Liver (tissue), 9 donors: ENCODE results near the gene NUDT6. TPM values are rescaled to one million over a fixed set of nuclear protein-coding genes. Genes with fewer than 3 reads are reported as not detected.
A peak's percentile ranks its signal among the peaks of the same experiment; 100 is the strongest.

ENCODE experiments used
- DNase-seq: peaks from one replicate; pipeline ENCODE4 v3.0.0-alpha.2; 2017; ENCODE audit warnings: low spot score
- H3K27ac ChIP-seq, 2 donors: one replicate each; pipeline ENCODE4 v1.7.0; 2013; ENCODE audit warnings: inconsistent platforms in 2 of 2, low read length in 2 of 2, control low read depth in 1 of 2, low read depth in 1 of 2, mild to moderate bottlenecking in 1 of 2
- H3K27me3 ChIP-seq, 4 donors: one replicate each; pipeline versions ENCODE4 v1.6.1 to v1.7.0; 2013; ENCODE audit warnings: low read length in 3 of 4, inconsistent platforms in 1 of 4, mild to moderate bottlenecking in 1 of 4, moderate library complexity in 1 of 4; ENCODE audit not compliant: control insufficient read depth in 4 of 4, insufficient read depth in 4 of 4
- H3K36me3 ChIP-seq, 4 donors: one replicate each; pipeline versions ENCODE4 v1.6.1 to v1.7.0; 2013; ENCODE audit warnings: low read length in 3 of 4, mild to moderate bottlenecking in 3 of 4, low read depth in 1 of 4, moderate library complexity in 1 of 4; ENCODE audit not compliant: control insufficient read depth in 4 of 4, insufficient read depth in 3 of 4
- H3K4me1 ChIP-seq, 4 donors: one replicate each; pipeline versions ENCODE4 v1.6.1 to v1.7.0; 2013; ENCODE audit warnings: low read length in 3 of 4, mild to moderate bottlenecking in 3 of 4, moderate library complexity in 1 of 4; ENCODE audit not compliant: control insufficient read depth in 4 of 4, insufficient read depth in 4 of 4
- H3K4me3 ChIP-seq, 3 donors: one replicate each; pipeline versions ENCODE4 v1.6.1 to v1.7.0; 2013; ENCODE audit warnings: low read length in 3 of 3, control low read depth in 1 of 3, low read depth in 1 of 3, mild to moderate bottlenecking in 1 of 3
- H3K9ac ChIP-seq, 2 donors: one replicate each; pipeline ENCODE4 v1.7.0; 2013; ENCODE audit warnings: low read length in 2 of 2, mild to moderate bottlenecking in 2 of 2, moderate library complexity in 2 of 2, control low read depth in 1 of 2, low read depth in 1 of 2
- H3K9me3 ChIP-seq, 4 donors: one replicate each; pipeline versions ENCODE4 v1.6.1 to v1.7.0; 2013; ENCODE audit warnings: low read length in 3 of 4; ENCODE audit not compliant: control insufficient read depth in 4 of 4
- CTCF ChIP-seq: fragments of 150-350 bp; IDR thresholded peaks from 2 replicates; pipeline ENCODE4 v1.5.1; 2017; ENCODE audit warnings: improper control_type of control experiment, low read depth, low read length; ENCODE audit not compliant: missing input control
- EGR1 ChIP-seq, 2 donors: IDR thresholded peaks; 2 replicates each; pipeline ENCODE4 v1.6.1; 2016 to 2018; ENCODE audit warnings: antibody characterized with exemption in 2 of 2, low read depth in 2 of 2
- FOXA1 ChIP-seq: IDR thresholded peaks from 2 replicates; pipeline ENCODE4 v1.6.1; 2016; ENCODE audit warnings: antibody characterized with exemption
- HNF4A ChIP-seq, 2 donors: conservative IDR thresholded peaks; 2 replicates each; pipeline ENCODE4 v1.6.1; 2016; ENCODE audit warnings: antibody characterized with exemption in 2 of 2, mild to moderate bottlenecking in 2 of 2
- HNF4G ChIP-seq: IDR thresholded peaks from 2 replicates; pipeline ENCODE4 v1.6.1; 2016; ENCODE audit warnings: antibody characterized with exemption
- JUND ChIP-seq, 2 donors: IDR thresholded peaks; 2 replicates each; pipeline ENCODE4 v1.6.1; 2016; ENCODE audit warnings: antibody characterized with exemption in 2 of 2
- RAD21 ChIP-seq, 2 donors: IDR thresholded peaks; 2 replicates each; pipeline ENCODE4 v1.6.1; 2016; ENCODE audit warnings: antibody characterized with exemption in 2 of 2, mild to moderate bottlenecking in 2 of 2
- RXRA ChIP-seq, 2 donors: IDR thresholded peaks; 2 replicates each; pipeline ENCODE4 v1.6.1; 2017 to 2018; ENCODE audit warnings: antibody characterized with exemption in 2 of 2, mild to moderate bottlenecking in 1 of 2
- TAF1 ChIP-seq: conservative IDR thresholded peaks from 2 replicates; pipeline ENCODE4 v1.6.1; 2016; ENCODE audit warnings: antibody characterized with exemption, mild to moderate bottlenecking
- YY1 ChIP-seq: IDR thresholded peaks from 2 replicates; pipeline ENCODE4 v1.6.1; 2016; ENCODE audit warnings: antibody characterized with exemption, mild to moderate bottlenecking
- WGBS: extraction: QIAGEN DNeasy Blood & Tissue Kit; methylation state at CpG from one replicate; pipeline ENCODE4 v1.1.7; 2013; 5-methylcytosine and 5-hydroxymethylcytosine counted together
- polyA plus RNA-seq, 2 donors: library from polyadenylated mRNA; stranded (reverse) in 1 of 2; unstranded in 1 of 2; fragments of 200-250 nt in 1 of 2; fragments of >200 nt in 1 of 2; fragmentation: Nextera tagmentation in 1 of 2; extraction: Ambion mirVana in 1 of 2; gene quantifications; one replicate each; pipeline versions ENCODE4 v1.2.1 to v1.2.3, GENCODE V29; 2013 to 2015
- total RNA-seq, 2 donors: library from RNA; depleted of rRNA; stranded (reverse); fragments of >200 nt; gene quantifications; one replicate each; pipeline ENCODE4 v1.2.3, GENCODE V29; 2014
- TF ChIP-seq, protein P1 (sequence below): IDR thresholded peaks from 2 replicates; pipeline ENCODE4 v1.6.1; 2016; ENCODE audit warnings: antibody characterized with exemption
- TF ChIP-seq, protein P2 (sequence below): IDR thresholded peaks from 2 replicates; pipeline ENCODE4 v1.6.1; 2016; ENCODE audit warnings: antibody characterized with exemption
- TF ChIP-seq, protein P3 (sequence below): IDR thresholded peaks from 2 replicates; pipeline ENCODE4 v1.6.1; 2016; ENCODE audit warnings: antibody characterized with exemption
- donor health status: healthy.
- donor health status: healthy.
- donor health status: healthy.
- donor health status: healthy.
- donor health status: healthy.

Gene NUDT6
- total and polyA plus RNA-seq, 4 donors, result 8.8 to 13.8 (median 11.0) TPM

- H3K9me3 ChIP-seq, result no peaks in the 10 kb centered on the region
- WGBS, result 91% methylated on average over 5 of the region's 5 CpGs
- H3K27ac ChIP-seq, result no peak overlapping the region
- no peak overlapping the region for H3K4me3 ChIP-seq
- no peak for DNase-seq
- H3K27me3 ChIP-seq, result no peaks in the 10 kb centered on the region
- TF ChIP-seq, protein P1, sequence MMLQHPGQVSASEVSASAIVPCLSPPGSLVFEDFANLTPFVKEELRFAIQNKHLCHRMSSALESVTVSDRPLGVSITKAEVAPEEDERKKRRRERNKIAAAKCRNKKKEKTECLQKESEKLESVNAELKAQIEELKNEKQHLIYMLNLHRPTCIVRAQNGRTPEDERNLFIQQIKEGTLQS, result no peak
- TF ChIP-seq, protein P2, sequence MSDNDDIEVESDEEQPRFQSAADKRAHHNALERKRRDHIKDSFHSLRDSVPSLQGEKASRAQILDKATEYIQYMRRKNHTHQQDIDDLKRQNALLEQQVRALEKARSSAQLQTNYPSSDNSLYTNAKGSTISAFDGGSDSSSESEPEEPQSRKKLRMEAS, result no peak
- TF ChIP-seq JUND (IDR thresholded peaks at IDR 0.05) (no peak), HNF4G (no peak), RXRA (IDR thresholded peaks at IDR 0.05) (no peak), RAD21 (IDR thresholded peaks at IDR 0.05) (no peak), FOXA1 (no peak), EGR1 (IDR thresholded peaks at IDR 0.05; ENCODE audit: low read depth in 2 of 2) (no peak), YY1 (no peak), HNF4A (conservative IDR thresholded peaks at IDR 0.05) (no peak), TAF1 (no peak)
- no peak overlapping the region for H3K9ac ChIP-seq
- H3K36me3 ChIP-seq, result no peaks in the 10 kb centered on the region
- peaks cover 0 to 2% (median 0%) of the 10 kb centered on the region in 4 donors for H3K4me1 ChIP-seq
Measured at GRCh38 chr4:122875949-122876348, 46.4 kb downstream of the NUDT6 start.

DNA sequence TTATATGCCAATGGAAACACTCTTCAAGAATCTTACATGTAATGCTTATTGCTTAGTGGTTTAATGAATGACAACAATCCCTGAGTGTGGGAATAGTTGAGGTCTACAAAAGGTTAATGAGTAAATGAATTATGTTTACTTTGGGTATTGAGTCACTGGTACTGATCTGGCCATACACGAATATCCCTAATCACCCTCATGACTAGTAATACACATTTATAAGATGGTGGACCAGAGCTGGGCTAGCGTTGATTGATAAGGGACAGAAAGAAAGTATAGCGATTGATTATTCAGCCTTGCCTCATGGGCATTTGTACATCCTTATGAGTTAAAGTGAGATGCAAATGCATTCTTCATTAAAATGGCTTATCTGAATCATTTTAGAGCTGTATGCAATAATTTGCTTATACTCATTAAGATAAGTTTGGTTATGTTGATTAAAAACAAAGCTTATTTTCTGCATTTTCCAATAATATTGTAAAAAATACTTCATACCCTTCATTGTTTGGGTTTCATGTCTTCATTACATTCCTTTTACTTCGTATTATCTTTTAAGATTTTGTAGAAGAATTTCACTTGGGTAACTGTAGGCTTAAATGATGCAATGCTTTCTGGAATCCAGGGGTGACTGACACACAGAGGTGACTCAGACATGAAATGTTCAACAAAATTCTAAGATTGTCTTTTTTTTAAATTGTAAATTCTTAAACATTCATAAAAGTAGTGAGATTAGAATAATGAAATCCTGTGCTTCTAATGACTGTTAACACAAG, 48.4 kb downstream of the NUDT6 start:
- 70% methylated on average over 4 of the region's 4 CpGs for WGBS
- no peaks in the 10 kb centered on the region for H3K27me3 ChIP-seq

More for the DNA sequence above, 48.4 kb downstream of the NUDT6 start:
- DNase-seq, result no peak
- no peaks in the 10 kb centered on the region for H3K9me3 ChIP-seq
- no peak for TF ChIP-seq EGR1 (IDR thresholded peaks at IDR 0.05; ENCODE audit: low read depth in 2 of 2)
- TF ChIP-seq, protein P3, sequence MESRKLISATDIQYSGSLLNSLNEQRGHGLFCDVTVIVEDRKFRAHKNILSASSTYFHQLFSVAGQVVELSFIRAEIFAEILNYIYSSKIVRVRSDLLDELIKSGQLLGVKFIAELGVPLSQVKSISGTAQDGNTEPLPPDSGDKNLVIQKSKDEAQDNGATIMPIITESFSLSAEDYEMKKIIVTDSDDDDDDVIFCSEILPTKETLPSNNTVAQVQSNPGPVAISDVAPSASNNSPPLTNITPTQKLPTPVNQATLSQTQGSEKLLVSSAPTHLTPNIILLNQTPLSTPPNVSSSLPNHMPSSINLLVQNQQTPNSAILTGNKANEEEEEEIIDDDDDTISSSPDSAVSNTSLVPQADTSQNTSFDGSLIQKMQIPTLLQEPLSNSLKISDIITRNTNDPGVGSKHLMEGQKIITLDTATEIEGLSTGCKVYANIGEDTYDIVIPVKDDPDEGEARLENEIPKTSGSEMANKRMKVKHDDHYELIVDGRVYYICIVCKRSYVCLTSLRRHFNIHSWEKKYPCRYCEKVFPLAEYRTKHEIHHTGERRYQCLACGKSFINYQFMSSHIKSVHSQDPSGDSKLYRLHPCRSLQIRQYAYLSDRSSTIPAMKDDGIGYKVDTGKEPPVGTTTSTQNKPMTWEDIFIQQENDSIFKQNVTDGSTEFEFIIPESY, result no peak
- peak; percentile 78 to 80 for TF ChIP-seq JUND (IDR thresholded peaks at IDR 0.05)
- TF ChIP-seq CTCF, result no peak
- TF ChIP-seq RXRA (IDR thresholded peaks at IDR 0.05), result peak in 1 of 2 donors; percentile 14
- TF ChIP-seq HNF4A (conservative IDR thresholded peaks at IDR 0.05), result no peak
- TF ChIP-seq, protein P1, result peak; percentile 69
- H3K27ac ChIP-seq, result no peak overlapping the region
- no peak overlapping the region for H3K9ac ChIP-seq
- no peaks in the 10 kb centered on the region for H3K36me3 ChIP-seq
- H3K4me3 ChIP-seq, result no peak overlapping the region
- peaks cover 0 to 2% (median 0%) of the 10 kb centered on the region in 4 donors for H3K4me1 ChIP-seq
